ENCODE results near the gene ZNF263. TPM values are rescaled to one million over a fixed set of nuclear protein-coding genes. Genes with fewer than 3 reads are reported as not detected.
A peak's percentile ranks its signal among the peaks of the same experiment; 100 is the strongest.

The ZNF263 gene
- total and polyA plus RNA-seq, 7 donors: 9.7 to 51.3 (median 27.5) TPM

GRCh38 chr16:3306078-3306477, 22.8 kb downstream of the ZNF263 start:
- Histone ChIP-seq H3K27ac (peak overlapping the region; percentile 89 to 94 (median 92)), H3K4me1 (peaks cover 0 to 35% (median 14%) of the 10 kb centered on the region in 4 donors), H3K9me3 (peaks cover 0 to 34% (median 3%) of the 10 kb centered on the region in 4 donors), H3K4me3 (peak overlapping the region; percentile 61 to 84 (median 67)), H3K36me3 (peaks cover 11 to 26% (median 19%) of the 10 kb centered on the region in 4 donors), H3K27me3 (no peaks in the 10 kb centered on the region)
- TF ChIP-seq, protein P1, sequence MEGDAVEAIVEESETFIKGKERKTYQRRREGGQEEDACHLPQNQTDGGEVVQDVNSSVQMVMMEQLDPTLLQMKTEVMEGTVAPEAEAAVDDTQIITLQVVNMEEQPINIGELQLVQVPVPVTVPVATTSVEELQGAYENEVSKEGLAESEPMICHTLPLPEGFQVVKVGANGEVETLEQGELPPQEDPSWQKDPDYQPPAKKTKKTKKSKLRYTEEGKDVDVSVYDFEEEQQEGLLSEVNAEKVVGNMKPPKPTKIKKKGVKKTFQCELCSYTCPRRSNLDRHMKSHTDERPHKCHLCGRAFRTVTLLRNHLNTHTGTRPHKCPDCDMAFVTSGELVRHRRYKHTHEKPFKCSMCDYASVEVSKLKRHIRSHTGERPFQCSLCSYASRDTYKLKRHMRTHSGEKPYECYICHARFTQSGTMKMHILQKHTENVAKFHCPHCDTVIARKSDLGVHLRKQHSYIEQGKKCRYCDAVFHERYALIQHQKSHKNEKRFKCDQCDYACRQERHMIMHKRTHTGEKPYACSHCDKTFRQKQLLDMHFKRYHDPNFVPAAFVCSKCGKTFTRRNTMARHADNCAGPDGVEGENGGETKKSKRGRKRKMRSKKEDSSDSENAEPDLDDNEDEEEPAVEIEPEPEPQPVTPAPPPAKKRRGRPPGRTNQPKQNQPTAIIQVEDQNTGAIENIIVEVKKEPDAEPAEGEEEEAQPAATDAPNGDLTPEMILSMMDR (IDR thresholded peaks at IDR 0.05): no peak
- TF ChIP-seq POLR2A (IDR thresholded peaks at IDR 0.05) (no peak), POLR2AphosphoS5 (IDR thresholded peaks at IDR 0.05) (no peak), EP300 (IDR thresholded peaks at IDR 0.05) (no peak)
- DNase-seq: no peak
- intact Hi-C loops (cut with DNase I): loop anchor here (5.0 kb wide), 4 partner anchors 69 to 306 kb away; partner anchors contain the start of genes SLX4, ZNF174, ZNF200 and ZSCAN32
- WGBS, 2 donors: 63 to 78% methylated on average over 11 of the region's 11 CpGs

DNA sequence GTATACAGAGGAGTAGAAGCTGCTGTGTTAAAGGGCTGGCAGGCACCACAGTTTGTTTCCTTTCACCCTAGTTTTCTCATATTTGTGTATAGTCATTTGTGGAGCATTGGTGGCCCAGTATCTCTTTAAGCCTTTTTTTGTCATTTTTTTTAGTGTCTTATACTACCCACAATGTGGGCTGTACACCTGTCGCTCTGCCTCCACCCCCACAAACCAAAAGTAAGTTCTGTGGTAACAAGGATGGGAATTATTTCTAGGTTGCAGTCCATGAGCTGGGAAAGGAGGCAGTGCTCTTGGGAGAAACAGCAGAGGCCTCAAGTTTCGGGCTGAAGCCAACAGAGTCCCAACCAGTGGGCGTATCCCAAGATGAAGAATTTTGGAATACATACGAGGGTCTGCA, 28.2 kb downstream of the ZNF263 start:
- no peak for DNase-seq
- intact Hi-C loops (cut with DNase I): no loop called here
- Histone ChIP-seq H3K9me3 (peaks cover 2 to 52% (median 19%) of the 10 kb centered on the region in 4 donors), H3K27ac (no peak overlapping the region), H3K27me3 (no peaks in the 10 kb centered on the region), H3K36me3 (peaks cover 28 to 59% (median 44%) of the 10 kb centered on the region in 4 donors), H3K4me1 (peaks cover 0 to 14% (median 1%) of the 10 kb centered on the region in 4 donors), H3K4me3 (no peak overlapping the region)
- TF ChIP-seq EP300 (IDR thresholded peaks at IDR 0.05) (no peak), POLR2AphosphoS5 (IDR thresholded peaks at IDR 0.05) (no peak)
- TF ChIP-seq, protein P1 (IDR thresholded peaks at IDR 0.05): no peak
- 94 to 97% methylated on average over 4 of the region's 4 CpGs for WGBS, 2 donors

DNA sequence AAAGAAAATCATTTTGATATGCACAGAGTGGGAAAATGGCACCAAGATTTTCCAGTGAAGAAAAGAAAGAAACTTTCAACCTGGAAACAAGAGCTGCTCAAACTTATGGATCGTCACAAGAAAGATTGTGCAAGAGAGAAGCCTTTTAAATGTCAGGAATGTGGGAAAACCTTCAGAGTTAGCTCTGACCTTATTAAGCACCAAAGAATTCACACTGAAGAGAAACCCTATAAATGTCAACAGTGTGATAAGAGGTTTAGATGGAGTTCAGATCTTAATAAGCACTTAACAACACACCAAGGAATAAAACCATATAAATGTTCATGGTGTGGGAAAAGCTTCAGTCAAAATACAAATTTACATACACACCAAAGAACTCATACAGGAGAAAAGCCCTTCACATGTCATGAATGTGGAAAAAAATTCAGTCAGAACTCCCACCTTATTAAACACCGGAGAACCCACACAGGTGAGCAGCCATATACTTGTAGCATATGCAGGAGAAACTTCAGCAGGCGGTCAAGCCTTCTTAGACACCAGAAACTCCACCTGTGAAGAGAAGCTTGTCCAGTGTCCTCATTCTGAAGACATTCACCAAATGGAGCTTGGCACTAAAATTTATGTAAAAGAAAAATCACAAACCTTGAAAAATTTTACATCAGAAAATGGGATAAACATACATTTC, 34.2 kb downstream of the ZNF263 start:
- H3K9me3 ChIP-seq: peaks cover 39 to 71% (median 63%) of the 10 kb centered on the region in 4 donors
- no peak for TF ChIP-seq EP300 (IDR thresholded peaks at IDR 0.05)
- TF ChIP-seq POLR2AphosphoS5 (IDR thresholded peaks at IDR 0.05): no peak
- TF ChIP-seq, protein P1 (IDR thresholded peaks at IDR 0.05): no peak
- no peak for TF ChIP-seq POLR2A (IDR thresholded peaks at IDR 0.05)
- no peak overlapping the region for H3K27ac ChIP-seq
- H3K27me3 ChIP-seq: no peaks in the 10 kb centered on the region
- WGBS, 2 donors: 94 to 98% methylated on average over 3 of the region's 3 CpGs
- DNase-seq: no peak
- H3K4me1 ChIP-seq: no peaks in the 10 kb centered on the region
- intact Hi-C loops (cut with DNase I): no loop called here
- peaks cover 36 to 58% (median 46%) of the 10 kb centered on the region in 4 donors for H3K36me3 ChIP-seq
- no peak overlapping the region for H3K4me3 ChIP-seq

DNA sequence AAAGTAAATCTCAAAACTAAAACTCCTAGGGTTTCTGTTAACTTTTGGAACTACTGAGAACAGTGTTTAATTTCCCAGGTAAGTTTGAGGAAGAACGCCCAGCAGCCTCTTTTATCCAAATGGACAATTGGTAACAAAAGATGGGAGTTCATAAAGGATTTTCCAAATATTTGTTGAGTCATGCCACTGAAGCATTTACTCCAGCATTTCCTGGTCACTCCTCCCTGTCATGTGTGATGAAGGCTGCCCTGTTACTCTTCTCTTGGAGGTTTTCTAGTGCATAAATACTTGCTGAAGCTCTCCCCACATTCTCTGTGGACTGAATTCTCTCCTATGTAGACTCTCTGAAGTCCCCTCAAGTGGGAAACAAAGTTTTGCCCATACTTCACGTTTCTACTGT, 38.5 kb downstream of the ZNF263 start:
- H3K4me3 ChIP-seq: no peak overlapping the region
- peaks cover 34 to 51% (median 46%) of the 10 kb centered on the region in 4 donors for H3K9me3 ChIP-seq
- no peaks in the 10 kb centered on the region for H3K27me3 ChIP-seq
- peaks cover 14 to 22% (median 19%) of the 10 kb centered on the region in 4 donors for H3K36me3 ChIP-seq
- intact Hi-C loops (cut with DNase I): no loop called here
- no peak for DNase-seq
- WGBS, 2 donors: 62 to 67% methylated on average over 2 of the region's 2 CpGs
- no peak overlapping the region for H3K27ac ChIP-seq
- TF ChIP-seq POLR2A (IDR thresholded peaks at IDR 0.05): no peak
- no peak for TF ChIP-seq POLR2AphosphoS5 (IDR thresholded peaks at IDR 0.05)
- no peaks in the 10 kb centered on the region for H3K4me1 ChIP-seq

DNA sequence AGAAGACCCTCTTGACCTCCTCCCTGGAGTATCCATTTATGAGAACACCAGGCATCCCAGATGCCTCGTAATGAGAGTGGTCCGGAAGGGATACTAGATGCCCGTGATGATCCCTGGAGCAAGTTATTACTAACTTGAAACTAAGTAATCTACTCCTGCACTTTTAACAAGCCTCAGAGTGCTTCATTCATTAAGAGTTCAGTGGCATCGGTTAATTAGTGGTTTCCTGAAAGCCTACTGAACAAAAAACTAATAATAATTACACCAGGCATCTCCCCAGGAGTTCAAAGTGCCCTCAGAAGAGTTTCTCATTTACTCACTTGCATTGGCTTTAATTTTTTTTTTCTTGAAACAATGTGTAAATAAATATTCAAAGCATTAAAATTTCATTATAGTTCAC, 44.2 kb downstream of the ZNF263 start:
- WGBS, 2 donors: 86 to 87% methylated on average over 4 of the region's 4 CpGs
- intact Hi-C loops (cut with DNase I): no loop called here
- no peak for DNase-seq
- no peaks in the 10 kb centered on the region for H3K36me3 ChIP-seq
- H3K27me3 ChIP-seq: no peaks in the 10 kb centered on the region
- no peaks in the 10 kb centered on the region for H3K9me3 ChIP-seq
- no peak overlapping the region for H3K27ac ChIP-seq
- H3K4me3 ChIP-seq: no peak overlapping the region
- TF ChIP-seq EP300 (IDR thresholded peaks at IDR 0.05): no peak
- TF ChIP-seq, protein P1 (IDR thresholded peaks at IDR 0.05): no peak
- no peak for TF ChIP-seq POLR2A (IDR thresholded peaks at IDR 0.05)
- TF ChIP-seq POLR2AphosphoS5 (IDR thresholded peaks at IDR 0.05): no peak
- H3K4me1 ChIP-seq: no peaks in the 10 kb centered on the region
